ENCODE data around the gene BAZ1B.
"Not testable (repeated sequence)": the region's sequence is repeated elsewhere in the genome, so short reads cannot be mapped to it uniquely, and the experiment has no call there.

The BAZ1B gene

DNA sequence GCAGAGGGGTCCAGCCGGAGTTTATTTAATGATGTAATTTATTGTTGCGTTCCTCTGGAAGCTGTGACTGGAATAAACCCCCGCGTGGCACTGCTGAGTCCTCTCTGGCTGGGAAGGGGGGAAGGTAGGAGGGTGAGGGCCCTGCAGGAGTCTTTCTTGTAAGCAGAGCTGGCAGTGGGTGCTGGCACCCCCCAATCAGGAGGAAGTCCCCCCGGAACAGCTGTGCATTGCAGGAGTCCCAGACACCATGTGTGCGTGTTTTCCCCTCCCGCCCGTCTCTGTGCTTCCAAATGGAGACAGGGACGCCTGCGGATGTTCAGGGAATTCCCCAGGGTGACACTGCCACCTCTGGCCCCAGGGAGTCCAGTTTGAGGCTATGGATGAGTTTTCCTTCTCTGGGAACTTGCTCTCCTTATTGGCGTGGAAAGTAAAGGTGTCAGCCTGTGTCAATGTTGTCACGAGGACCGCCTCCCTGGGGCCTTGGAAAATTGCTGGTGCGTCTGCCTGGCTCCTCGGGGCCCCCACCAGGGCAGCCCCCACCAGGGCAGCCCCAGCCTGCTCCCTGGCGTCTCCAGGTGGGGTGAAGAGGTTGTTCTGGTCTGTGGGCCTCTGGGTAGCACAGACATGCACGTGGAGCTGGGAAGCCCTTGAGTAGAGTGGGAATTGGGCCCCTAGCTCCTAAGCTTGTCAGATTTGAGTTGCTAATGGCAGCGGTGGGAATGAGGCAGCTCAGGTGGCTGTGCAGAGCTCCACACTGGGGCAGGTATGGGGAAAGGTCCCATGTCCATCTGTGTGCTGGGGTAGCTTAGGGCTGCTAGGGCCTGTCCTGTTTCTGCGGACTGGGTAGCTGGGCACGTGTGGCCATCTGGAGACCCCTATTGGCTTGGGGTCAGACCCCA lies 85.8 kb downstream of the BAZ1B start:
- DNase-seq (ENCODE audit: low spot score in 2 of 2), result no peak
- Mint-ChIP-seq H3K4me1 (no peaks in the 10 kb centered on the region), H3K4me3 (no peak overlapping the region), H3K27me3 (no peaks in the 10 kb centered on the region), H3K27ac (ENCODE audit: low read depth) (no peak overlapping the region), H3K36me3 (ENCODE audit: insufficient read depth) (peaks cover 23% of the 10 kb centered on the region), H3K9me3 (no peaks in the 10 kb centered on the region)
- no peak for ATAC-seq (replicated peaks; ENCODE audit: extremely low read depth, poor library complexity, severe bottlenecking)

DNA sequence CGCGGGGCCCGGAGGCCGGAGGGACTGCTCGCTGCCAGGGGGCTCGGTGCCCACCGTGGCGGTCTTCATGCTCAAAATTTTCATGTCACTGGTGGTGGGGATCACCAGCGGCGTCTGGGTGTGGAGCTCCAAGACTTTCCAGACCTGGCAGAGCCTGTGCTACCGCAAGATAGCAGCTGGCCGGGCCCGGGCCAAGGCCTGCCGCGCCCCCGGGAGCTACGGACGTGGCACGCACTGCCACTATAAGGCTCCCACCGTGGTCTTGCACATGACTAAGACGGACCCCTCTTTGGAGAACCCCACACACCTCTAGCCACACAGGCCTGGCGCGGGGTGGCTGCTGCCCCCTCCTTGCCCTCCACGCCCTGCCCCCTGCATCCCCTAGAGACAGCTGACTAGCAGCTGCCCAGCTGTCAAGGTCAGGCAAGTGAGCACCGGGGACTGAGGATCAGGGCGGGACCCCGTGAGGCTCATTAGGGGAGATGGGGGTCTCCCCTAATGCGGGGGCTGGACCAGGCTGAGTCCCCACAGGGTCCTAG lies 86.6 kb downstream of the BAZ1B start:
- Mint-ChIP-seq H3K4me3 (peak overlapping the region; percentile 69), H3K27ac (ENCODE audit: low read depth) (no peak overlapping the region)
- no peak for ATAC-seq (replicated peaks; ENCODE audit: extremely low read depth, poor library complexity, severe bottlenecking)

DNA sequence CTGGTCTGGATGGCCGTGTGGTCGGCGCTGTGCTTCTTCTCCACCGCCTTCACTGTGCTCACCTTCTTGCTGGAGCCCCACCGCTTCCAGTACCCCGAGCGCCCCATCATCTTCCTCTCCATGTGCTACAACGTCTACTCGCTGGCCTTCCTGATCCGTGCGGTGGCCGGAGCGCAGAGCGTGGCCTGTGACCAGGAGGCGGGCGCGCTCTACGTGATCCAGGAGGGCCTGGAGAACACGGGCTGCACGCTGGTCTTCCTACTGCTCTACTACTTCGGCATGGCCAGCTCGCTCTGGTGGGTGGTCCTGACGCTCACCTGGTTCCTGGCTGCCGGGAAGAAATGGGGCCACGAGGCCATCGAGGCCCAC lies 87.4 kb downstream of the BAZ1B start:
- H3K27me3 Mint-ChIP-seq, result no peaks in the 10 kb centered on the region
- peaks cover 15% of the 10 kb centered on the region for H3K36me3 Mint-ChIP-seq (ENCODE audit: insufficient read depth)
- H3K9me3 Mint-ChIP-seq, result no peaks in the 10 kb centered on the region
- H3K4me1 Mint-ChIP-seq, result no peaks in the 10 kb centered on the region
- DNase-seq (ENCODE audit: low spot score in 2 of 2) (no peak), ATAC-seq (replicated peaks; ENCODE audit: extremely low read depth, poor library complexity, severe bottlenecking) (no peak)
- peak overlapping the region; percentile 69 for H3K4me3 Mint-ChIP-seq
- H3K27ac Mint-ChIP-seq (ENCODE audit: low read depth), result peak overlapping the region; percentile 77

More for the DNA sequence above, 86.6 kb downstream of the BAZ1B start:
- Mint-ChIP-seq H3K27me3 (no peaks in the 10 kb centered on the region), H3K36me3 (ENCODE audit: insufficient read depth) (peaks cover 18% of the 10 kb centered on the region), H3K4me1 (no peaks in the 10 kb centered on the region), H3K9me3 (no peaks in the 10 kb centered on the region)
- no peak for DNase-seq (ENCODE audit: low spot score in 2 of 2)

DNA sequence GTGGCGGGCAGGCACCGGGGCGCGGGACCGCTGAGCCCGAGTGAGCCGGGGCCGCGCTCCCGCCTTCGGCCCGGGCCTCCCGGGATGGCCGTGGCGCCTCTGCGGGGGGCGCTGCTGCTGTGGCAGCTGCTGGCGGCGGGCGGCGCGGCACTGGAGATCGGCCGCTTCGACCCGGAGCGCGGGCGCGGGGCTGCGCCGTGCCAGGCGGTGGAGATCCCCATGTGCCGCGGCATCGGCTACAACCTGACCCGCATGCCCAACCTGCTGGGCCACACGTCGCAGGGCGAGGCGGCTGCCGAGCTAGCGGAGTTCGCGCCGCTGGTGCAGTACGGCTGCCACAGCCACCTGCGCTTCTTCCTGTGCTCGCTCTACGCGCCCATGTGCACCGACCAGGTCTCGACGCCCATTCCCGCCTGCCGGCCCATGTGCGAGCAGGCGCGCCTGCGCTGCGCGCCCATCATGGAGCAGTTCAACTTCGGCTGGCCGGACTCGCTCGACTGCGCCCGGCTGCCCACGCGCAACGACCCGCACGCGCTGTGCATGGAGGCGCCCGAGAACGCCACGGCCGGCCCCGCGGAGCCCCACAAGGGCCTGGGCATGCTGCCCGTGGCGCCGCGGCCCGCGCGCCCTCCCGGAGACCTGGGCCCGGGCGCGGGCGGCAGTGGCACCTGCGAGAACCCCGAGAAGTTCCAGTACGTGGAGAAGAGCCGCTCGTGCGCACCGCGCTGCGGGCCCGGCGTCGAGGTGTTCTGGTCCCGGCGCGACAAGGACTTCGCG lies 88.0 kb downstream of the BAZ1B start:
- no peaks in the 10 kb centered on the region for H3K27me3 Mint-ChIP-seq
- DNase-seq (ENCODE audit: low spot score in 2 of 2), result peak in 1 of 2 donors; percentile 22
- H3K9me3 Mint-ChIP-seq, result no peaks in the 10 kb centered on the region
- no peaks in the 10 kb centered on the region for H3K4me1 Mint-ChIP-seq
- ATAC-seq (replicated peaks; ENCODE audit: extremely low read depth, poor library complexity, severe bottlenecking), result peak; percentile 27
- H3K27ac Mint-ChIP-seq (ENCODE audit: low read depth), result peak overlapping the region; percentile 77
- H3K36me3 Mint-ChIP-seq (ENCODE audit: insufficient read depth), result peaks cover 9% of the 10 kb centered on the region
- peak overlapping the region; percentile 69 for H3K4me3 Mint-ChIP-seq

DNA sequence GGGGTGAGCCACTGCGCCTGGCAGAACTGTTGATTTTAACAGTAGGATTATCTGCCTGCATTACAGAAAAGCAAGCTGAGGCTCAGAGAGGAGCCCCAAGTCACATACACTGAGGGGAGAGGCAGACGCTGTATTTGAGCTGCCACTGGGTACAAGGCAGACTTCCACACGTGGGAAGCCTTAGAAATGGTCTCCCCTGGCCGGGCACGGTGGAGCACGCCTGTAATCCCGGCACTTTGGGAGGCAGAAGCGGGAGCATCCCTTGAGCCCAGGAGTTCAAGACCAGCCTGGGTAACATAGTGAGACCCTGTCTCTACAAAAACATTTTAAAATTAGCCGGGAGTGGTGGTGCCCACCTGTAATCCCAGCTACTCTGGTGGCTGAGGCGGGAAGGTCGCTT lies 89.4 kb downstream of the BAZ1B start:
- DNase-seq (ENCODE audit: low spot score in 2 of 2) (no peak), ATAC-seq (replicated peaks; ENCODE audit: extremely low read depth, poor library complexity, severe bottlenecking) (no peak)
- Mint-ChIP-seq H3K4me1 (no peaks in the 10 kb centered on the region), H3K4me3 (peak overlapping the region; percentile 10), H3K9me3 (no peaks in the 10 kb centered on the region), H3K27me3 (no peaks in the 10 kb centered on the region), H3K27ac (ENCODE audit: low read depth) (no peak overlapping the region), H3K36me3 (ENCODE audit: insufficient read depth) (peaks cover 6% of the 10 kb centered on the region)

DNA sequence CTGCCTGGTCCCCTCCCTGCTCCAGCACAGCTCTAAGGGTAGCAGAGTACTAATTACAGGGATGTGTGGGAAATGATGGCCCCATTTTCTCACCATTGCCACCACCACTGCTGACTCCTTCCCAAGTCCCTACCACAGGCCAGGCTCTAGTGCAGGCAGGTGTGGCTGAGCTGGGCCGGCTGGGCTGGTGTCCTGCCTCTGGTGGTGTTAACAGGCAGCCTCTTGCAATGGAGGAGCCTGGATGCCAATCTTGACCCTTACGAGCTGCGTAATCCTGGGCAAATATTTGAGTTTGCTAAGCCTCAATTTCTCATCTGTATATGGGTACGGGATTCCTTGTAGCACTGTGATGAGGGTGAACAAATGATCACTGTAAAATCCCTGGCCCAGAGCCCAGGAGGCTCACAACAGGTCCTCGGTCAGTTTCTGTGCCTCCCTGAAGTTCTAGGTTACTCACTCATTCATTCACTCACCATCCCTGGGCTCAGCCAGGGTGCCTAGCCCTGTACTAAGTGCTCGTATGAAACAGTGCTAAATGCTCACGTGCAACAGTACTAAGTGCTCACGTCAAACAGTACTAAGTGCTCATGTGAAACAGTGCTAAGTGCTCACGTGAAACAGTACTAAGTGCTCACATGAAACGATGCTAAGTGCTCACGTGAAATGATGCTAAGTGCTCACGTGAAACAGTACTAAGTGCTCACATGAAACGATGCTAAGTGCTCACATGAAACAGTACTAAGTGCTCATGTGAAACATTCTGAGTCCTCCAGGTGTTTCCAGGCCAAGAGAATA lies 90.9 kb downstream of the BAZ1B start:
- no peak overlapping the region for H3K4me3 Mint-ChIP-seq
- H3K4me1 Mint-ChIP-seq, result no peaks in the 10 kb centered on the region
- ATAC-seq (replicated peaks; ENCODE audit: extremely low read depth, poor library complexity, severe bottlenecking), result no peak
- no peak for DNase-seq (ENCODE audit: low spot score in 2 of 2)
- no peak overlapping the region for H3K27ac Mint-ChIP-seq (ENCODE audit: low read depth)
- no peaks in the 10 kb centered on the region for H3K27me3 Mint-ChIP-seq
- H3K9me3 Mint-ChIP-seq, result no peaks in the 10 kb centered on the region
- H3K36me3 Mint-ChIP-seq (ENCODE audit: insufficient read depth), result peaks cover 6% of the 10 kb centered on the region

DNA sequence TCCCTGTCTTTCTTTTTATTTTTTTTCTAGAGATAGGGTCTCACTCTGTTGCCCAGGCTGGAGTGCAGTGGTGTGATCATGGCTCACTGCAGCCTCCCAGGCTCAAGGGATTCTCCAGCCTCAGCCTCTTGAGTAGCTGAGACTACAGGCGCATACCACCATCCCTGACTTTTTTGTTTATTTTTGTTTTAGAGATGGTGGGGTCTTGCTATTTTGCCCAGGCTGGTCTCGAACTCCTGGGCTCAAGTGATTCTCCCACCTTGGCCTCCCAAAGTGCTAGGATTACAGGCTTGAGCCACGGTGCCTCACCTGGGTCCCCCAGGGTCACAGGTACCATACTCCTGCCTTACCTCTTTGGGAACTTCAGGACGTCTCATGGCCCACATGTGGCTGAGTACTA lies 91.6 kb downstream of the BAZ1B start:
- H3K36me3 Mint-ChIP-seq (ENCODE audit: insufficient read depth); ATAC-seq (replicated peaks; ENCODE audit: extremely low read depth, poor library complexity, severe bottlenecking); DNase-seq (ENCODE audit: low spot score in 2 of 2); H3K4me3 Mint-ChIP-seq; H3K27me3 Mint-ChIP-seq; H3K4me1 Mint-ChIP-seq; H3K9me3 Mint-ChIP-seq; H3K27ac Mint-ChIP-seq (ENCODE audit: low read depth): not testable (repeated sequence)

DNA sequence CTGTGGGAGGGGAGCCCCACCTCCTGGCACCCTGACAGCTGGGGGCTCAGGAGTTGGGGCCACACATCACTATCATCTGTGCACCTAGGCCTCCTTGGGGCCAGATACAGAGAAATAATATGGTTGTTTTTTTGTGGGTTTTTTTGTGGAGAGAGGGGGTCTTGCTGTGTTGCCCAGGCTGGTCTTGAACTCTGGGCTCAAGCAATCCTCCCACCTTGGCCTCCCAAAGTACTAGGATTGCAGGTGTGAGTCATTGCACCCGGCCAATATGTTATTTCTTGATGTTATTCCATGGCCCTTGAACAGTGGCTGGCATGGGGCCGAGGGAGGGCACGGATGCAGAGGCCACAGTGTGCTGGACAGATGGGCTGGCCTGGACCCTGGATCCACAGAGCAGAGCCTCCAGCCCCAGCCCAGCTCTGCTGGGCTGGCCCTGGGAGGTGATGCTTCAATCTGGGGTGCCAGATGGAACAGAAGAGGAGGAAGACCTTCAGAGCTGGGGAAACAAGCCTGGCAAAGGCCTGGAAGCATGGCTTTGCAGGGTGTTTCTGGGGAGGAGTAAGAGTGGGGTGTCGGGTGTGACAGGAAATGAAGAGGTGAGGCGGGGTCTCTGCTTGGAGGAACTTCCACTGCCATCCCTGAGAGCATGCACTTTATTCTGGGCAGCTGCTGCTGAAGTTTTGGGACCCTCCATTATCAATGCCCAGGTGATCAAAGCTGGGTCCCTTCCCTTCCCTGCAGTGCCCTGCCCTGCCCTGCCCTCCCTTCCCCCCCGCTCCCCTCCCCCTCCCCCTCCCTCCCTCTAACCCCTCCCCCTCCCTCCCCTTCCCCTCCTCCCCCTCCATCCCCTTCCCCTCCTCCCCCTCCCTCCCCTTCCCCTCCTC lies 92.2 kb downstream of the BAZ1B start:
- no peaks in the 10 kb centered on the region for H3K4me1 Mint-ChIP-seq
- no peak overlapping the region for H3K4me3 Mint-ChIP-seq
- DNase-seq (ENCODE audit: low spot score in 2 of 2) (no peak), ATAC-seq (replicated peaks; ENCODE audit: extremely low read depth, poor library complexity, severe bottlenecking) (no peak)
- H3K9me3 Mint-ChIP-seq, result no peaks in the 10 kb centered on the region
- no peak overlapping the region for H3K27ac Mint-ChIP-seq (ENCODE audit: low read depth)
- H3K27me3 Mint-ChIP-seq, result no peaks in the 10 kb centered on the region
- peaks cover 5% of the 10 kb centered on the region for H3K36me3 Mint-ChIP-seq (ENCODE audit: insufficient read depth)

DNA sequence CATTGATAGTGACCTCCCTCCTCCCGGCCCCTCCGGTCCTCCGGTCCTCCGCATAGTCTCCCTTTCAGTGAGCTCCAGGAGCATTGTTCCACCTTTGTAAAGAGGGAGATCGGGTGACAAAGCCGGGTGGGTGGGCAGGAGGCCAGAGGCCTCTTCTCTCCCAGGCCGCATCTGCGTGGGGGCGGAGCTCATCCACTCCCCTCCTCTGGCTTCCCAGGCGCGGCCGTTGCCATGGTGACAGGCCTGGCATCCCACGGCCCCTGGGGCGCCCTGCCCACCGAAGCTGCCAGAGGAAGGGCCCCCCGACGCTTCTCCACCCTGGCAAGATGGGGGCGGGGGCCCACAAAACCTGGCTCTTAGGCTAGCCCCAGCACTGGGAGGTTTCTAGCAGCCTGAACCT lies 92.9 kb downstream of the BAZ1B start:
- H3K9me3 Mint-ChIP-seq, result no peaks in the 10 kb centered on the region
- no peak for ATAC-seq (replicated peaks; ENCODE audit: extremely low read depth, poor library complexity, severe bottlenecking)
- DNase-seq (ENCODE audit: low spot score in 2 of 2), result no peak
- no peak overlapping the region for H3K27ac Mint-ChIP-seq (ENCODE audit: low read depth)
- H3K4me3 Mint-ChIP-seq, result no peak overlapping the region
- H3K36me3 Mint-ChIP-seq (ENCODE audit: insufficient read depth), result peaks cover 4% of the 10 kb centered on the region
- H3K4me1 Mint-ChIP-seq, result no peaks in the 10 kb centered on the region
- H3K27me3 Mint-ChIP-seq, result no peaks in the 10 kb centered on the region

DNA sequence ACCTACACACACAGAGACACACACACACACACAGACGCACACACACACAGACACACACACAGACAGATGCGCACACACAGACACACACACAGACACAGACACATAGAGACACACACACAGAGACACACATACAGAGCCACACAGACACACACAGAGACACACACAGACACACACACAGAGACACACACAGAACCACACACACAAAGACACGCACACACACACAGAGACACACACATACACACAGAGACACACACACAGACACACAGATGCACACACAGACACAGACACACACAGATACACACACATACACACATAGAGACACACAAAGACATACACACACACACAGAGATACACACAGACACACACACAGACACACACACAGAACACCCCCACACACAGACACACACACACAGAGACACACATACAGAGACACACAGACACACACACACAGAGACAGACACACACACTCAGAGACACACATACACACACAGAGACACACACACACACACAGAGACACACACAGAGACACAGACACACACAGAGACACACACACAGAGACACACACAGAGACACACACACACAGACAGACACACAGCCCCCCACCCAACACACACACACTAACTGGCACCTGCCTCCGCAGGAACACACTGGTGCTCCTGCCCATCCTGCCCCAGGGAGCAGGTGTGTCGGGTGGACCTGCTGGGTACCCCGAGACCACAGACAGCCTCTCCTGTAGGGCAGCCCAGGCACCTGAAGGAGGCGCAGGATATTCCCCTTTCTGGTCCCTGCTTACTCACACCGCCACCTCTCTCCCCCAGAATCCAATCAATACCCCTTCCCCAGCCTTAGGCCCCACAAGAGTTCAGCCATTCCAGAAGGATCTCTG lies 93.9 kb downstream of the BAZ1B start:
- DNase-seq (ENCODE audit: low spot score in 2 of 2), result no peak
- no peak for ATAC-seq (replicated peaks; ENCODE audit: extremely low read depth, poor library complexity, severe bottlenecking)
- no peak overlapping the region for H3K4me3 Mint-ChIP-seq
- H3K27me3 Mint-ChIP-seq, result no peaks in the 10 kb centered on the region
- no peaks in the 10 kb centered on the region for H3K4me1 Mint-ChIP-seq
- peaks cover 4% of the 10 kb centered on the region for H3K36me3 Mint-ChIP-seq (ENCODE audit: insufficient read depth)
- no peaks in the 10 kb centered on the region for H3K9me3 Mint-ChIP-seq
- H3K27ac Mint-ChIP-seq (ENCODE audit: low read depth), result no peak overlapping the region

DNA sequence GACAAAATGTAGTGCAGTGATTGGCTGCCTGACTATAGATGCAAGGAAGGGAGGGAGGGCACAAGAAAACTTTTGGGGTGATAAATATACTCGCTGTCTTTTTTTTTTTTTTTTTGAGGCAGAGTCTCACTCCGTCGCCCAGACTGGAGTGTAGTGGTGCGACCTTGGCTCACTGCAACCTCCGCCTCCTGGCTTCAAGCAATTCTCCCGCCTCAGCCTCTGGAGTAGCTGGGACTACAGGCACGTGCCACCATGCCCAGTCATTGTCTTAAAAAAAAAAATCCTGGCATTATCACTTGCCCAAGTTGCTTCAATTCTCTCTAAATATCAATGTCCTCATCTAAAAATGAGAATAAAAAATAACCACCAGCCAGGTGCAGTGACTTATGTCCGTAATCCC lies 96.1 kb downstream of the BAZ1B start:
- Mint-ChIP-seq H3K9me3 (no peaks in the 10 kb centered on the region), H3K4me3 (no peak overlapping the region), H3K27me3 (no peaks in the 10 kb centered on the region), H3K36me3 (ENCODE audit: insufficient read depth) (no peaks in the 10 kb centered on the region), H3K4me1 (no peaks in the 10 kb centered on the region), H3K27ac (ENCODE audit: low read depth) (no peak overlapping the region)
- ATAC-seq (replicated peaks; ENCODE audit: extremely low read depth, poor library complexity, severe bottlenecking), result no peak
- no peak for DNase-seq (ENCODE audit: low spot score in 2 of 2)

All from central memory CD8-positive, alpha-beta T cell (primary cell).